Calu3 (cell line): ENCODE results near the gene TTPAL. TPM values are rescaled to one million over a fixed set of nuclear protein-coding genes. Genes with fewer than 3 reads are reported as not detected.

ENCODE experiments used
- BruUV-seq: library from RNA; stranded (reverse); fragments of 400-500 nt; replicated peaks from 2 replicates; lab custom pipeline; 2021; lab: Mats Ljungman, UMichigan
- CTCF ChIA-PET: fragments of 300-600 bp; sonication (Branson Sonifier 250); formaldehyde crosslinking; loops from one replicate; lab custom pipeline; 2022; ENCODE audit warnings: antibody characterized with exemption; lab: Charles Lee
- DNase-seq: peaks from one replicate; pipeline ENCODE4 v3.0.0; 2022
- H3K27ac Mint-ChIP-seq: one replicate; pipeline ENCODE4 v1.8.0; 2022; ENCODE audit warnings: mixed read lengths; ENCODE audit not compliant: unreplicated experiment
- H3K27me3 Mint-ChIP-seq: one replicate; pipeline ENCODE4 v1.8.0; 2022; ENCODE audit warnings: mixed read lengths; ENCODE audit not compliant: unreplicated experiment
- H3K36me3 Mint-ChIP-seq: one replicate; pipeline ENCODE4 v1.8.0; 2022; ENCODE audit warnings: mild to moderate bottlenecking, moderate library complexity, mixed read lengths; ENCODE audit not compliant: insufficient read depth, unreplicated experiment
- H3K4me1 Mint-ChIP-seq: one replicate; pipeline ENCODE4 v1.8.0; 2022; ENCODE audit warnings: mild to moderate bottlenecking, low read depth, mixed read lengths; ENCODE audit not compliant: unreplicated experiment
- H3K4me3 Mint-ChIP-seq: one replicate; pipeline ENCODE4 v1.8.0; 2022; ENCODE audit warnings: mild to moderate bottlenecking, low read depth, moderate library complexity, mixed read lengths; ENCODE audit not compliant: unreplicated experiment
- H3K9me3 Mint-ChIP-seq: one replicate; pipeline ENCODE4 v1.8.0; 2022; ENCODE audit warnings: low read depth, mixed read lengths; ENCODE audit not compliant: unreplicated experiment
- intact Hi-C: fragments of 100-400 bp; cut with micrococcal nuclease; formaldehyde crosslinking; loops from one replicate; pipeline ENCODE4 v1.10.0; 2022; ENCODE audit not compliant: unreplicated experiment
- total RNA-seq: library from RNA; stranded (reverse); gene quantifications from 2 replicates; pipeline ENCODE4 v1.2.3, GENCODE V29; 2022
- TF ChIP-seq, protein P1 (sequence below): fragments of 200-600 bp; IDR thresholded peaks from one replicate; pipeline ENCODE4 v1.8.0; 2022; ENCODE audit warnings: antibody characterized with exemption; ENCODE audit not compliant: unreplicated experiment

The TTPAL gene
- total RNA-seq, 1 experiment from 2014 or later: 39.9 TPM

DNA sequence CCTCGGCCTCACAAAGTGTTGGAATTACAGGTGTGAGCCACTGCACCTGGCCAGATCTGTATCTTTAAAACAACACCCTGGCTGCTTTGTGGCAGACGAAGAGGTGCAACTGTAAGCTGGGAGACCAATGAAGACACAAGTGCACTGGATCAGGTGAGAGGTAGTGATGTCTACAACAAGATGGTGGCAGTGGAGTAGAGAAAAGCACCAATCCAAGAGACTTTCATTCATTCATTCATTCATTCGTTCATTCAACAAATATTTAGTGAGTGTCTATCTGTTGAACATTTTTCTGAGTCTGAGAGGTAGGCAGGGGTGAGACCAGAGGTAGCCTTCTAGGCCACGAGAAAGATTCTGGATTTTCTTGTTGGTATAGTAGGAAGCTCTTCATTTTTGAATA is 36.9 kb upstream of the TTPAL start:
- H3K27ac Mint-ChIP-seq: no peak overlapping the region
- no TSS peak for BruUV-seq
- H3K9me3 Mint-ChIP-seq: no peaks in the 10 kb centered on the region
- H3K27me3 Mint-ChIP-seq: peaks cover 9% of the 10 kb centered on the region
- H3K4me3 Mint-ChIP-seq: no peak overlapping the region
- TF ChIP-seq, protein P1, sequence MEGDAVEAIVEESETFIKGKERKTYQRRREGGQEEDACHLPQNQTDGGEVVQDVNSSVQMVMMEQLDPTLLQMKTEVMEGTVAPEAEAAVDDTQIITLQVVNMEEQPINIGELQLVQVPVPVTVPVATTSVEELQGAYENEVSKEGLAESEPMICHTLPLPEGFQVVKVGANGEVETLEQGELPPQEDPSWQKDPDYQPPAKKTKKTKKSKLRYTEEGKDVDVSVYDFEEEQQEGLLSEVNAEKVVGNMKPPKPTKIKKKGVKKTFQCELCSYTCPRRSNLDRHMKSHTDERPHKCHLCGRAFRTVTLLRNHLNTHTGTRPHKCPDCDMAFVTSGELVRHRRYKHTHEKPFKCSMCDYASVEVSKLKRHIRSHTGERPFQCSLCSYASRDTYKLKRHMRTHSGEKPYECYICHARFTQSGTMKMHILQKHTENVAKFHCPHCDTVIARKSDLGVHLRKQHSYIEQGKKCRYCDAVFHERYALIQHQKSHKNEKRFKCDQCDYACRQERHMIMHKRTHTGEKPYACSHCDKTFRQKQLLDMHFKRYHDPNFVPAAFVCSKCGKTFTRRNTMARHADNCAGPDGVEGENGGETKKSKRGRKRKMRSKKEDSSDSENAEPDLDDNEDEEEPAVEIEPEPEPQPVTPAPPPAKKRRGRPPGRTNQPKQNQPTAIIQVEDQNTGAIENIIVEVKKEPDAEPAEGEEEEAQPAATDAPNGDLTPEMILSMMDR: no peak
- DNase-seq: no peak
- intact Hi-C loops: no loop called here
- CTCF ChIA-PET: no interaction called here
- H3K36me3 Mint-ChIP-seq: no peaks in the 10 kb centered on the region
- no peaks in the 10 kb centered on the region for H3K4me1 Mint-ChIP-seq

DNA sequence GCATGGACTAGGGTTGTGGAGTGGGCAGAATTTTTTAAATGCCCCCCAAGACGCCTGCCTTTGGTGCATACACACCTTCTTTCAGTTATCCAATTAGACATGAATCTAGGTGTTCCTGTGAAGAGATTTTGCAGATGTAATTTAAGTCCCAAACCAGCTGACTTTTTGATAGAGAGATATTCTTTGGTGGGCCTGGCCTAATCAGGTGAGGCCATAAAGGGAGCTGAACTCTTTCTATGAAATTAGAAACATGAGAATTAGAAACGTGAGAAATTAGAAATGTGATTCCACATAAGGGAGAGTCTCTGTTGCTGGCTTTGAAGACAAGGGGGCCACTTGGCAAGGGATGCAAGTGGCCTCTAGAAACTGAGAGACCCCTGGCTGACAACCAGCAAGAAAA is 36.4 kb upstream of the TTPAL start:
- H3K4me3 Mint-ChIP-seq: no peak overlapping the region
- no peaks in the 10 kb centered on the region for H3K9me3 Mint-ChIP-seq
- no peaks in the 10 kb centered on the region for H3K36me3 Mint-ChIP-seq
- intact Hi-C loops: no loop called here
- H3K27ac Mint-ChIP-seq: no peak overlapping the region
- no peak for DNase-seq
- TF ChIP-seq, protein P1: no peak
- H3K4me1 Mint-ChIP-seq: no peaks in the 10 kb centered on the region
- CTCF ChIA-PET: no interaction called here
- no TSS peak for BruUV-seq
- peaks cover 9% of the 10 kb centered on the region for H3K27me3 Mint-ChIP-seq

DNA sequence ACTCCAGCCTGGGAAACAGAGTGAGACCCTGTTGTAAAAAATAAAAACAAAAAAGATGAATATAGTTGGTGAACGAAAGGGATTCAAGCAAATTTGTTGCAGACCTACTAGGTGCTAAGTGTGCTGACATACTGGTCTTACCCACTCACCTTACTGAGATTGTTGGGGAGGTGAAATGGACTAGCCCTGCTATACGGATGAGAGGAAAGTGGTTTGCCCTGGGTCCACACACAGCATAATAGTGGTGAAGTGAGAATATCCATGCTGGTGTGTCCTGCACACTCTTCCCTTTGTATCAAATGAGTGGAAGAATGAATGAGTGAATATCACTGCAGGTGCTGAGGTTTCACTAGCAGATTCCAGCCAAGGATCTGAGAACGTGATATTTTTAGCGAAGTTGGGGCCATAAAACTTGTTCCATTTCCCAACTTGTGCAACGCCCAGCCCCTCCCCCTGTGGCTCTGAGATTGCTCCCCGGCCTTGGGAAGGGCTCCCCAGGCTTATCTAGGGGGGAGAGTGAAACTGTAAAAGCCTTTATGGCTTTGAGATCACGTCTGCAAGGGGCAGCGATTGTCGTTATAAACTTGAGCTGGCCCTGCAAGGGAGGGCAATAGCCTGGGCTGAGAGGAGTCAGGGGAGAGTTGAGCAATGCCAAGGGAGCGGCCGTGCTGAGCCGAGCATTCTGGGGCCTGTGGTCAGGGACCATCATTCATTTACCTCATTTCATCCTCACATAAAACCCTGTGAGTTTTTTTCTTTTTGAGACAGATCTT is 33.2 kb upstream of the TTPAL start:
- TF ChIP-seq, protein P1: no peak
- CTCF ChIA-PET: interaction anchor here (0.7 kb wide), 1 partner anchor 101 kb away, joined by 3 read pairs; no protein-coding TSS in a partner anchor
- no peaks in the 10 kb centered on the region for H3K36me3 Mint-ChIP-seq
- no TSS peak for BruUV-seq
- DNase-seq: no peak
- no peak overlapping the region for H3K4me3 Mint-ChIP-seq
- no peaks in the 10 kb centered on the region for H3K9me3 Mint-ChIP-seq
- intact Hi-C loops: no loop called here
- peaks cover 26% of the 10 kb centered on the region for H3K27me3 Mint-ChIP-seq
- no peaks in the 10 kb centered on the region for H3K4me1 Mint-ChIP-seq
- no peak overlapping the region for H3K27ac Mint-ChIP-seq

DNA sequence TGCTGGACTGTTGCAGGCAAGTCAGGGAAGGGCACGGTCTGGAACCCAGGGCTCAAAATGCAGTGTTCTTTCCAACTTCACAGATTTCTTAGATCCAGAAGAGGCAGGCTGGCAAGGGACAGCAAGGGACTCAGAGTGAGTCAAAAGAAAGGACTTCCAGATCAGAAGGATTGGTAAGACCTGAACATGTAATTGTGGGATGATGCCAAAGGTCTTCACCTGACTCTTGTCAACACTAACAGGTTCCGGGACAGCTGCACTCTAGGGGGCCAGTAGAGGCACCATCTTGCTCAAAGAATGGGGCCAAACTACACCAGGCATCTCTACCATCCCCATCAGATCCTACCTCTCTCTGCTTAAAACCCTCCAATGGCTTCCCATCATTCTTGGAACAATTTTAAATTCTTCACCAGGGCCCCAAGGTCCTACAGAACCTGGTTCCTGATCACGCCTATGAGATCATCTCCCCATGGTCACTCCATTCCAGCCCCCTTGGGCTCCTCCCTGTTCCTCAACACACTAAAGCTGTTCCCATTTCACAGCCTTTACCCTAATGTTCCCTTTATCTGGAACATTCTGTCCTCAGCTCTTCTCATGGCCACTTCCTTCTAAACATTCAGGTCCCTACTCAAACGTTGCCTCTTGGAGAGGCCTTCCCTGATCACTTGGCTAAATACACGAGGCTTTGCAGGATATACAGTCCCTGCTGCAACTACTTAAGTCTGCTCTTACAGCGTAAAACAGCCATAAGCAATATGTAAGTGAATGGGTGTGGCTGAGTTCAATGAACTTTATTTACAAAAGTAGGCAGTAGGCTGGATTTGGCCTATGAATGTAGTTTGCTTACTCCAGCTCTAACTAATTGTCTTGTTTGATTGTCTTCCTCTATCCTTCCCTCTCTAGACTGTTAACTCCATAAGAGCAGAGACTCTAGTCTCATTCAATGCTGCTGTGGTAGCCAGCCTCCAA is 29.6 kb upstream of the TTPAL start:
- BruUV-seq: no TSS peak
- Mint-ChIP-seq H3K27ac (no peak overlapping the region), H3K4me1 (no peaks in the 10 kb centered on the region), H3K36me3 (no peaks in the 10 kb centered on the region), H3K27me3 (peaks cover 36% of the 10 kb centered on the region), H3K9me3 (no peaks in the 10 kb centered on the region), H3K4me3 (no peak overlapping the region)
- no peak for DNase-seq
- CTCF ChIA-PET: interaction anchor here (0.5 kb wide), 1 partner anchor 832 kb away, joined by 3 read pairs; no protein-coding TSS in a partner anchor
- intact Hi-C loops: no loop called here
- TF ChIP-seq, protein P1: no peak
